Type B pancreatic cell (in vitro differentiated cells): Measurements from ENCODE around the gene CLPTM1. TPM values are rescaled to one million over a fixed set of nuclear protein-coding genes. Genes with fewer than 3 reads are reported as not detected.
A peak's percentile ranks its signal among the peaks of the same experiment; 100 is the strongest.

Experiments used
- DNase-seq: peaks from one replicate; pipeline ENCODE4 v3.0.0; 2021; ENCODE audit warnings: mixed read lengths; ENCODE audit not compliant: unreplicated experiment; ENCODE audit errors: extremely low spot score
- H3K27ac Mint-ChIP-seq: 2 replicates; pipeline ENCODE4 v1.8.0; 2021; ENCODE audit warnings: mild to moderate bottlenecking, mixed read lengths
- H3K27me3 Mint-ChIP-seq: 2 replicates; pipeline ENCODE4 v1.8.0; 2021; ENCODE audit warnings: mixed read lengths
- H3K36me3 Mint-ChIP-seq: 2 replicates; pipeline ENCODE4 v1.8.0; 2021; ENCODE audit warnings: mixed read lengths
- H3K4me1 Mint-ChIP-seq: one replicate; pipeline ENCODE4 v1.8.0; 2021; ENCODE audit warnings: mixed read lengths; ENCODE audit not compliant: unreplicated experiment
- H3K4me3 Mint-ChIP-seq: 2 replicates; pipeline ENCODE4 v1.8.0; 2021; ENCODE audit warnings: mild to moderate bottlenecking, mixed read lengths
- H3K9me3 Mint-ChIP-seq: 2 replicates; pipeline ENCODE4 v1.8.0; 2021; ENCODE audit warnings: mixed read lengths
- CTCF ChIP-seq: fragments of 200-600 bp; sonication (generic); conservative IDR thresholded peaks from 2 replicates; pipeline ENCODE4 v1.5.0; 2021; ENCODE audit warnings: antibody characterized with exemption, mild to moderate bottlenecking
- total RNA-seq: library from RNA; stranded (reverse); gene quantifications from 2 replicates; pipeline ENCODE4 v1.2.1, GENCODE V29; 2021; ENCODE audit warnings: low replicate concordance

CLPTM1 gene
- total RNA-seq, 1 donor from 2014 or later = 104 TPM

GRCh38 chr19:45003485-45003884 is 48.3 kb downstream of the CLPTM1 start:
- peaks cover 10% of the 10 kb centered on the region for H3K4me1 Mint-ChIP-seq
- no peak overlapping the region for H3K4me3 Mint-ChIP-seq
- no peaks in the 10 kb centered on the region for H3K36me3 Mint-ChIP-seq
- TF ChIP-seq CTCF = no peak
- no peaks in the 10 kb centered on the region for H3K9me3 Mint-ChIP-seq
- H3K27ac Mint-ChIP-seq = no peak overlapping the region
- DNase-seq = no peak
- no peaks in the 10 kb centered on the region for H3K27me3 Mint-ChIP-seq

GRCh38 chr19:45005787-45006186 is 50.6 kb downstream of the CLPTM1 start:
- Mint-ChIP-seq H3K27me3 (no peaks in the 10 kb centered on the region), H3K36me3 (no peaks in the 10 kb centered on the region), H3K27ac (peak overlapping the region; percentile 32), H3K4me1 (peaks cover 10% of the 10 kb centered on the region), H3K4me3 (no peak overlapping the region), H3K9me3 (no peaks in the 10 kb centered on the region)
- DNase-seq = no peak
- TF ChIP-seq CTCF = no peak

- no peaks in the 10 kb centered on the region for H3K36me3 Mint-ChIP-seq
- H3K4me1 Mint-ChIP-seq = no peaks in the 10 kb centered on the region
- no peaks in the 10 kb centered on the region for H3K9me3 Mint-ChIP-seq
- H3K27ac Mint-ChIP-seq = peak overlapping the region; percentile 55
- no peak overlapping the region for H3K4me3 Mint-ChIP-seq
- no peak for DNase-seq
- H3K27me3 Mint-ChIP-seq = no peaks in the 10 kb centered on the region
- no peak for TF ChIP-seq CTCF
Measured at GRCh38 chr19:45008552-45008951, 53.4 kb downstream of the CLPTM1 start.

GRCh38 chr19:45009625-45010255 is 54.6 kb downstream of the CLPTM1 start:
- no peaks in the 10 kb centered on the region for H3K4me1 Mint-ChIP-seq
- no peak overlapping the region for H3K27ac Mint-ChIP-seq
- H3K4me3 Mint-ChIP-seq = no peak overlapping the region
- TF ChIP-seq CTCF = no peak
- H3K9me3 Mint-ChIP-seq = no peaks in the 10 kb centered on the region
- no peaks in the 10 kb centered on the region for H3K36me3 Mint-ChIP-seq
- no peak for DNase-seq
- H3K27me3 Mint-ChIP-seq = no peaks in the 10 kb centered on the region

GRCh38 chr19:45010306-45010705 is 55.1 kb downstream of the CLPTM1 start:
- no peaks in the 10 kb centered on the region for H3K4me1 Mint-ChIP-seq
- H3K4me3 Mint-ChIP-seq = no peak overlapping the region
- no peaks in the 10 kb centered on the region for H3K27me3 Mint-ChIP-seq
- no peaks in the 10 kb centered on the region for H3K36me3 Mint-ChIP-seq
- no peaks in the 10 kb centered on the region for H3K9me3 Mint-ChIP-seq
- H3K27ac Mint-ChIP-seq = no peak overlapping the region
- TF ChIP-seq CTCF = no peak
- DNase-seq = no peak

- Mint-ChIP-seq H3K27ac (no peak overlapping the region), H3K27me3 (no peaks in the 10 kb centered on the region), H3K36me3 (no peaks in the 10 kb centered on the region), H3K9me3 (no peaks in the 10 kb centered on the region), H3K4me3 (no peak overlapping the region), H3K4me1 (peaks cover under 1% of the 10 kb centered on the region)
- TF ChIP-seq CTCF = no peak
- DNase-seq = no peak
Measured at GRCh38 chr19:45011959-45012358, 56.8 kb downstream of the CLPTM1 start.
